Activated naive CD8-positive, alpha-beta T cell treated with anti-CD3 and anti-CD28 coated beads, Interleukin-2, amount 10 ng/mL, durations not matched to agents 7 days and 5 days (primary cell): ENCODE data around the gene DDR2. TPM values are rescaled to one million over a fixed set of nuclear protein-coding genes. Genes with fewer than 3 reads are reported as not detected.

Experiments
- ATAC-seq: fragments of 150-1000 bp; cut with Tn5 transposase; one replicate; pipeline ENCODE4 v1.10.0; 2021; ENCODE audit warnings: low read depth, moderate library complexity
- POLR2A ChIA-PET: fragments of 350-600 bp; sonication (Branson Sonifier 250); formaldehyde crosslinking; loops from one replicate; lab custom pipeline; 2021; ENCODE audit warnings: antibody characterized with exemption; lab: Charles Lee
- DNase-seq: peaks from one replicate; pipeline ENCODE4 v3.0.0; 2021
- H3K27ac Mint-ChIP-seq: one replicate; pipeline ENCODE4 v1.8.0; 2022; ENCODE audit warnings: mild to moderate bottlenecking, mixed read lengths
- H3K27me3 Mint-ChIP-seq: one replicate; pipeline ENCODE4 v1.8.0; 2022; ENCODE audit warnings: mild to moderate bottlenecking, moderate library complexity, mixed read lengths
- H3K36me3 Mint-ChIP-seq: one replicate; pipeline ENCODE4 v1.8.0; 2021; ENCODE audit warnings: mild to moderate bottlenecking, mixed read lengths
- H3K4me1 Mint-ChIP-seq: one replicate; pipeline ENCODE4 v1.8.0; 2021; ENCODE audit warnings: mixed read lengths
- H3K4me3 Mint-ChIP-seq: one replicate; pipeline ENCODE4 v1.8.0; 2022; ENCODE audit warnings: mild to moderate bottlenecking, moderate library complexity, mixed read lengths
- H3K9me3 Mint-ChIP-seq: one replicate; pipeline ENCODE4 v1.8.0; 2021; ENCODE audit warnings: mixed read lengths
- total RNA-seq, 2 experiments: library from RNA; stranded (reverse); gene quantifications; one replicate each; pipeline ENCODE4 v1.2.3, GENCODE V29; 2021

Gene DDR2
- total RNA-seq, 2 experiments from 2014 or later, result 0.14 to 0.34 TPM

GRCh38 chr1:162703708-162704107 is 71.4 kb downstream of the DDR2 start:
- no peak for DNase-seq
- H3K27me3 Mint-ChIP-seq, result no peaks in the 10 kb centered on the region
- no peaks in the 10 kb centered on the region for H3K36me3 Mint-ChIP-seq
- no peak overlapping the region for H3K27ac Mint-ChIP-seq
- H3K4me3 Mint-ChIP-seq, result no peak overlapping the region
- ATAC-seq, result no peak
- no peaks in the 10 kb centered on the region for H3K9me3 Mint-ChIP-seq
- POLR2A ChIA-PET, result no interaction called here
- H3K4me1 Mint-ChIP-seq, result no peaks in the 10 kb centered on the region

GRCh38 chr1:162704673-162705424 is 72.6 kb downstream of the DDR2 start:
- H3K4me1 Mint-ChIP-seq, result no peaks in the 10 kb centered on the region
- DNase-seq, result no peak
- POLR2A ChIA-PET, result no interaction called here
- no peaks in the 10 kb centered on the region for H3K9me3 Mint-ChIP-seq
- H3K27ac Mint-ChIP-seq, result no peak overlapping the region
- no peaks in the 10 kb centered on the region for H3K36me3 Mint-ChIP-seq
- no peak for ATAC-seq
- no peak overlapping the region for H3K4me3 Mint-ChIP-seq
- H3K27me3 Mint-ChIP-seq, result no peaks in the 10 kb centered on the region

GRCh38 chr1:162706003-162706402 is 73.7 kb downstream of the DDR2 start:
- no peaks in the 10 kb centered on the region for H3K27me3 Mint-ChIP-seq
- no peaks in the 10 kb centered on the region for H3K36me3 Mint-ChIP-seq
- H3K4me1 Mint-ChIP-seq, result no peaks in the 10 kb centered on the region
- ATAC-seq (no peak), DNase-seq (no peak)
- H3K4me3 Mint-ChIP-seq, result no peak overlapping the region
- H3K27ac Mint-ChIP-seq, result no peak overlapping the region
- H3K9me3 Mint-ChIP-seq, result no peaks in the 10 kb centered on the region
- POLR2A ChIA-PET, result no interaction called here

GRCh38 chr1:162706606-162707005 is 74.3 kb downstream of the DDR2 start:
- H3K36me3 Mint-ChIP-seq, result no peaks in the 10 kb centered on the region
- no peak for DNase-seq
- POLR2A ChIA-PET, result no interaction called here
- no peaks in the 10 kb centered on the region for H3K9me3 Mint-ChIP-seq
- no peak for ATAC-seq
- no peak overlapping the region for H3K27ac Mint-ChIP-seq
- H3K27me3 Mint-ChIP-seq, result no peaks in the 10 kb centered on the region
- no peak overlapping the region for H3K4me3 Mint-ChIP-seq
- H3K4me1 Mint-ChIP-seq, result no peaks in the 10 kb centered on the region

GRCh38 chr1:162708286-162708685 is 76.0 kb downstream of the DDR2 start:
- Mint-ChIP-seq H3K4me1 (no peaks in the 10 kb centered on the region), H3K36me3 (no peaks in the 10 kb centered on the region), H3K9me3 (no peaks in the 10 kb centered on the region), H3K4me3 (no peak overlapping the region), H3K27me3 (no peaks in the 10 kb centered on the region), H3K27ac (no peak overlapping the region)
- POLR2A ChIA-PET, result no interaction called here
- ATAC-seq (no peak), DNase-seq (no peak)

GRCh38 chr1:162709132-162709860 is 77.0 kb downstream of the DDR2 start:
- Mint-ChIP-seq H3K4me1 (no peaks in the 10 kb centered on the region), H3K27me3 (no peaks in the 10 kb centered on the region), H3K9me3 (no peaks in the 10 kb centered on the region), H3K36me3 (no peaks in the 10 kb centered on the region), H3K4me3 (no peak overlapping the region), H3K27ac (no peak overlapping the region)
- ATAC-seq (no peak), DNase-seq (no peak)
- POLR2A ChIA-PET, result no interaction called here

GRCh38 chr1:162709870-162710269 is 77.6 kb downstream of the DDR2 start:
- DNase-seq (no peak), ATAC-seq (no peak)
- Mint-ChIP-seq H3K9me3 (no peaks in the 10 kb centered on the region), H3K27me3 (peaks cover 3% of the 10 kb centered on the region), H3K27ac (no peak overlapping the region), H3K4me1 (no peaks in the 10 kb centered on the region), H3K36me3 (no peaks in the 10 kb centered on the region), H3K4me3 (no peak overlapping the region)
- POLR2A ChIA-PET, result no interaction called here

- H3K27ac Mint-ChIP-seq, result no peak overlapping the region
- H3K4me1 Mint-ChIP-seq, result no peaks in the 10 kb centered on the region
- DNase-seq (no peak), ATAC-seq (no peak)
- H3K9me3 Mint-ChIP-seq, result no peaks in the 10 kb centered on the region
- H3K36me3 Mint-ChIP-seq, result no peaks in the 10 kb centered on the region
- H3K4me3 Mint-ChIP-seq, result no peak overlapping the region
- POLR2A ChIA-PET, result no interaction called here
- H3K27me3 Mint-ChIP-seq, result peaks cover 3% of the 10 kb centered on the region
Observed at GRCh38 chr1:162710345-162710744, 78.1 kb downstream of the DDR2 start.

GRCh38 chr1:162710780-162711465 is 78.7 kb downstream of the DDR2 start:
- Mint-ChIP-seq H3K36me3 (no peaks in the 10 kb centered on the region), H3K4me3 (no peak overlapping the region), H3K9me3 (no peaks in the 10 kb centered on the region), H3K27ac (no peak overlapping the region), H3K27me3 (peaks cover 3% of the 10 kb centered on the region), H3K4me1 (no peaks in the 10 kb centered on the region)
- ATAC-seq (no peak), DNase-seq (no peak)
- POLR2A ChIA-PET, result no interaction called here

GRCh38 chr1:162712317-162713029 is 80.2 kb downstream of the DDR2 start:
- DNase-seq, result no peak
- peaks cover 3% of the 10 kb centered on the region for H3K27me3 Mint-ChIP-seq
- ATAC-seq, result no peak
- POLR2A ChIA-PET, result no interaction called here
- H3K4me1 Mint-ChIP-seq, result no peaks in the 10 kb centered on the region
- no peak overlapping the region for H3K4me3 Mint-ChIP-seq
- no peaks in the 10 kb centered on the region for H3K9me3 Mint-ChIP-seq
- H3K27ac Mint-ChIP-seq, result no peak overlapping the region
- H3K36me3 Mint-ChIP-seq, result no peaks in the 10 kb centered on the region

GRCh38 chr1:162716123-162716522 is 83.9 kb downstream of the DDR2 start:
- DNase-seq (no peak), ATAC-seq (no peak)
- peaks cover 7% of the 10 kb centered on the region for H3K27me3 Mint-ChIP-seq
- no peak overlapping the region for H3K27ac Mint-ChIP-seq
- POLR2A ChIA-PET, result no interaction called here
- no peak overlapping the region for H3K4me3 Mint-ChIP-seq
- no peaks in the 10 kb centered on the region for H3K4me1 Mint-ChIP-seq
- no peaks in the 10 kb centered on the region for H3K9me3 Mint-ChIP-seq
- no peaks in the 10 kb centered on the region for H3K36me3 Mint-ChIP-seq

GRCh38 chr1:162716552-162716951 is 84.3 kb downstream of the DDR2 start:
- H3K27me3 Mint-ChIP-seq, result peaks cover 7% of the 10 kb centered on the region
- ATAC-seq, result no peak
- H3K4me1 Mint-ChIP-seq, result no peaks in the 10 kb centered on the region
- no peaks in the 10 kb centered on the region for H3K9me3 Mint-ChIP-seq
- POLR2A ChIA-PET, result no interaction called here
- H3K36me3 Mint-ChIP-seq, result no peaks in the 10 kb centered on the region
- no peak overlapping the region for H3K27ac Mint-ChIP-seq
- H3K4me3 Mint-ChIP-seq, result no peak overlapping the region
- DNase-seq, result no peak

- no peak overlapping the region for H3K4me3 Mint-ChIP-seq
- POLR2A ChIA-PET, result no interaction called here
- no peak overlapping the region for H3K27ac Mint-ChIP-seq
- DNase-seq (no peak), ATAC-seq (no peak)
- no peaks in the 10 kb centered on the region for H3K36me3 Mint-ChIP-seq
- no peaks in the 10 kb centered on the region for H3K4me1 Mint-ChIP-seq
- peaks cover 7% of the 10 kb centered on the region for H3K27me3 Mint-ChIP-seq
- H3K9me3 Mint-ChIP-seq, result no peaks in the 10 kb centered on the region
Observed at GRCh38 chr1:162717548-162718184, 85.4 kb downstream of the DDR2 start.
